ENCODE data around the gene CUX1.
"Not testable (repeated sequence)": the region's sequence is repeated elsewhere in the genome, so short reads cannot be mapped to it uniquely, and the experiment has no call there.

CUX1 gene

GRCh38 chr7:101856473-101857357, 39.3 kb downstream of the CUX1 start:
- DNase-seq: peak; percentile 98

GRCh38 chr7:101857358-101857811, 40.0 kb downstream of the CUX1 start:
- no peak for DNase-seq

- no peak for DNase-seq
Measured at GRCh38 chr7:101858437-101859385, 41.3 kb downstream of the CUX1 start.

- no peak for DNase-seq
Measured at GRCh38 chr7:101859411-101860106, 42.1 kb downstream of the CUX1 start.

DNA sequence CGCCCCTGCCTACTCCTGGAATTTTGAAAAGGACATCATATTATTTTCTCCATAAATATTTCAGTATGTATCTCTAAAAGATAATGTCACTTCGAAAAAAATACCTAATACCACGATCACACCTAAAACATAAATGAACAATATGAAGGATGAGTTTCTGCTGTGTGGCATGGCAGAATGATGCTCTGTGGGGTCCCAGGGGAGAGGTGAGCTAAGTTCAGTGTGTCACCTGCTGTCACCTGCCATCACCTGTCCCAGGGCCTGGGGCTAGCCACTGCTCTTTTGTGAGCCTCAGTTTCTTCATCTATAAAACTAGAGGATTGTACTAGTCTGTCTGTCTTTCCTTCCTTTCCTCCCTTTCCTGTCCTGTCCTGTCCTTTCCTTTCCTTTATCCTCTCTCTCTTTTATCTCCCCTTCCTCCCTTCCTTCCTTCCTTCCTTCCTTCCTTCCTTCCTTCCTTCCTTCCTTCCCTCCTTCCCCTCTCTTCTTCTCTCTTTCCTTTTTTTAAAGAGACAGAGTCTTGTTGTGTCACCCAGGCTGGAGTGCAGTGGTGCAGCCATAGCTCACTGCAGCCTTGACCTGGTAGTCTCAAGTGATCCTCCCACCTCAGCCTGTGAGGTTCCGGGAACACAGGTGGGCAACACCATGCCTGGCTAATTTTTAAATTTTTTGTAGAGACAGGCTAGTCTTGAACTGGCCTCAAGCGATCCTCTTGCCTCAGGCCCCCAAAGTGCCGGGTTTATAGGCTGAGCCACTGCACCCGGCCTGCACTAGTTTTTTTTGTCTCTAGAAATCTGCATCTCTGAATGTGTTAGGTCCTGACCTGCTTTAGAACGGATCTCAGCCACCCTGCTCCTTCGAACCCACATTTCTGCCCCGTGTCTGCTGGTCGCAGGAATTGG, 43.1 kb downstream of the CUX1 start:
- no peak for DNase-seq

- no peak for DNase-seq
Measured at GRCh38 chr7:101861218-101861775, 43.9 kb downstream of the CUX1 start.

- DNase-seq: no peak
Measured at GRCh38 chr7:101862280-101863220, 45.1 kb downstream of the CUX1 start.

GRCh38 chr7:101863598-101863997, 46.2 kb downstream of the CUX1 start:
- no peak for DNase-seq

- no peak for DNase-seq
Measured at GRCh38 chr7:101864039-101864438, 46.6 kb downstream of the CUX1 start.

GRCh38 chr7:101865031-101865430, 47.6 kb downstream of the CUX1 start:
- no peak for DNase-seq

- no peak for DNase-seq
Measured at GRCh38 chr7:101865455-101865854, 48.0 kb downstream of the CUX1 start.

- DNase-seq: no peak
Measured at GRCh38 chr7:101866328-101866727, 48.9 kb downstream of the CUX1 start.

DNA sequence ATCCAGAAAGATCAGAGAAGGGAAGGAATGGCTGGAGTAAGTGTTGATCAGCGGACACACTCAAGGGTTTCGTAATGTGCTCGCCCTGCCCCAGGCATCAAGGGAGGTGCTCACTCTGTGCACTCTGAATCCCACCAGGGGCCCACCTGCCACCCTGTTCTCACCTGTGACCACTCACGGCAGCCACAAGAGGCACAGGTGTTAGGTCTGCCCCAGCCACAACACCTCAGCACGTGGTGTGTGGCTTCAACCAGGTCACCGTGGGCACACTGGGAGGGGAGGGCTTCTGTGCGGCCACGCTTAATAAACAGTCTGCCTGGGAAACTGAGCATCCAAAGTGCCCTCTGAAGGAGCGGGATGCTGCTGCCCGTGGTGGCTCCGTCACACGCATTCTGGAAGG, 49.8 kb downstream of the CUX1 start:
- no peak for DNase-seq

DNA sequence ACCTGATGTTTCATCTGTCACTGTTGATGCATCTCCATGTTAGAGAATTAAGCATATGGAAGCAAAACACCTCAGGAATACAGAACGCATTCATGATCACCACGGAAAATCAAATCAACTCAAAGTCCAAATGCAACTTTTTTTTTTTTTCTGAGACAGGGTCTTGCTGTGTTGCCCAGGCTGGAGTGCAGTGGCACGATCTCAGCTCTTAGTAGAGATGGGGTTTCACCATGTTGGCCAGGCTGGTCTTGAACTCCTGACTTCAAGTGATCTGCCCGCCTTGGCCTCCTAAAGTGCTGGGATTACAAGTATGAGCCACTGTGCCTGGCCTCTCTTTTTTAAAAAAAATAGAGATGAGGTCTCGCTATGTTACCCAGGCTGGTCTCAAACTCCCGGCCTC, 50.3 kb downstream of the CUX1 start:
- DNase-seq: not testable (repeated sequence)

- no peak for DNase-seq
Measured at GRCh38 chr7:101868191-101868950, 50.9 kb downstream of the CUX1 start.

DNA sequence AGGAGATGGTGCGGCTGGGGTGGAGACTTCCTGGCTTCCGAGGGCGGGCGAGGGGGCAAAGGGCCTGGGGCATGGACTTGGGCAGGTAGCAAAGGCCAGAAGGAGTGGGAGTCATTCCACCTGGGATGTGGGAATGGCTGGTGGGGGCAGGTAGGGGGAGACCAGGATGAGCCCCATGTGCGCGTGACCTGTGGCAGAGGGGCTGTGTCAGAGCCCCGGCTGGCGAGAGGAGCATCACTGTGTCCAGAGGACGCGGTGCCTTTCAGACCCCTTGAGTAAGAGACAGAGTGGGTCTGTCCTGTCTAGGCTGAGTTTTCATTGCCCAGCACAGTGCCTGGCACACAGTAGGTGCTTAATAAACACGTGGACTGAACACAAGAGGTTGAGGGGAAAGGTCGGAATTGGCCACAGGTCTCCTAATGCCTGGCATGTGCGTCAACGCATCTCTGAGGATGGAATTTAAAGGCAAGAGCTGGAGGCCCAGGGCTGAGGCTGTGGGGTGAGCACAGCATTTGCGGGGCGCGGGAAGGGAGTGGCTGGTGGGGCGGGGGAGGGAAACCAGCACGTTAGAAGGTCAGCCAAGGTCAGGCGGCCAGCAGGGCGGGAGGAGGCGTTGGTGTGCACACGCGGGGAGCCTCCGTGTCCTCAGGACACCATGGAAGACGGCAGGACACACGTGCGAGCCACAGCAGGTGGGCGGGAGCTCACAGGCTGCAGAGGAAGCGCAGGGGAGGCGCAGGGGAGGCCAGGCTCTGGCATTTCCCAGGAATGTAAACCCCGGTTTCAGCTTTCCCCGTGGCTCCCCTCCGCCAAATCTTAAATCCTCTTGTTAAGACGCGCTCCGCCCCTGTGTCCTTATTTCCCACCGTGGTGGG, 51.8 kb downstream of the CUX1 start:
- DNase-seq: peak; percentile 27

DNA sequence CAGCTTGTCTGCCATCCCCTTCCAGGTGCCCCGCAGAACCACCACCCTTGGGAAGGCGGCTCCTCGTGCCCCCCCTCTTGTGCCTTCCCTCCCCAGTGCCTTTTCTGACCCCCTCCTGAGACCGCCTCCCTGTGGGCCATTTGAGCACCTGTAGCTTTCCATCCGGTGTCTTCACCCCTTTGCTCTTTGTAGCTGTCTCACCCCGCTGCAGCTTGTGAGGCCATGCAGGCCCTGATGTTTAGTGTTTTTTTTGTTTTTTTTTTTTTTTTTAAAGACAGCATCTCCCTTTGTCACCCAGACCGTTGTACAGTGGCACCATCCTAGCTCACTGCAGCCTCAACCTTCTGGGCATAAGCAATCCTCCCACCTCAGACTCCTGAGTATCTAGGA, 52.5 kb downstream of the CUX1 start:
- DNase-seq: no peak

- DNase-seq: peak; percentile 44
Measured at GRCh38 chr7:101870361-101871062, 53.1 kb downstream of the CUX1 start.
